ENCODE data around the gene SPATA2L. TPM values are rescaled to one million over a fixed set of nuclear protein-coding genes. Genes with fewer than 3 reads are reported as not detected.

The SPATA2L gene
- total and polyA plus RNA-seq, 2 of the 13 experiments (the other 11 are each of a cell fraction or from before 2014, with no cell fraction given), result 9.1 to 20.7 TPM

DNA sequence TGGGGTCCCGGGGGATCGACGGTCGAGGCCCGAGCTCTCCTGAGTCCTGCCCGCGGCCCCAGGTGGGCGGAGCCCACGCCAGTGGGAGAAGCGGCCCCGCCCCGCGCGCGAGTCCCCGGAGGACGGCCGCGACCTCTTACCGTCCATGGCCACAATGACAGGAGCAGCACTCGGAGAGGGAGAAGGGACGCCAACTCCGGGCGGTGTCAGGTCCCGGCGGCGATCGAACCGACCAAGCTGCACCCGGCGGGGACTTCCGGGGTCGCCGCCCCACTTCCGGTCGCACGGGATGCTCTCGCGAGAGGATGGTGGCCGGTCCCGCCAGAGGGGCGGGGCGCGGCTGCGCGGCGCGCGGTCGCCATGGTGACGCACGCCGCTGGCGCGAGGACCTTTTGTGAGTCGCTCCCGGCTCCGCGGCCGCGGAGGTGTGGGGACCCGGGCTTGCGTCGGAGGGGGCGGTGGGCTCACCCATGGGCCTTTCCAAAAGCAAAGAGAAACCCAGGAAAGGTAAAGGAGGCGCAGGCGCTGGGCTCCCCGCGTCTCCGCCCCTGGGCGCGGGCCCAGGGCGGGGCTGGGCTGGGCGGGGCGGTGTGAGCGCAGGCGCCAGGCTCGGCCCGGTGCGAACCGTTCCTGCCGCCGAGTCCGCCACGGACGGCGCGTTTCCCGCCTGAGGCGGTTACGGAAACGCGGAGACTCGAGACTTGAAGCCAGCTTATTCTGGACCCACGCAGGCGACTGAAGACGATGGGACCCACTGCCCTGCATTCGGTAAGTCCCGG lies 43.9 kb downstream of the SPATA2L start, which contains the start of the genes CHMP1A and SPATA33 (continued):
- TF ChIP-seq, protein P1, sequence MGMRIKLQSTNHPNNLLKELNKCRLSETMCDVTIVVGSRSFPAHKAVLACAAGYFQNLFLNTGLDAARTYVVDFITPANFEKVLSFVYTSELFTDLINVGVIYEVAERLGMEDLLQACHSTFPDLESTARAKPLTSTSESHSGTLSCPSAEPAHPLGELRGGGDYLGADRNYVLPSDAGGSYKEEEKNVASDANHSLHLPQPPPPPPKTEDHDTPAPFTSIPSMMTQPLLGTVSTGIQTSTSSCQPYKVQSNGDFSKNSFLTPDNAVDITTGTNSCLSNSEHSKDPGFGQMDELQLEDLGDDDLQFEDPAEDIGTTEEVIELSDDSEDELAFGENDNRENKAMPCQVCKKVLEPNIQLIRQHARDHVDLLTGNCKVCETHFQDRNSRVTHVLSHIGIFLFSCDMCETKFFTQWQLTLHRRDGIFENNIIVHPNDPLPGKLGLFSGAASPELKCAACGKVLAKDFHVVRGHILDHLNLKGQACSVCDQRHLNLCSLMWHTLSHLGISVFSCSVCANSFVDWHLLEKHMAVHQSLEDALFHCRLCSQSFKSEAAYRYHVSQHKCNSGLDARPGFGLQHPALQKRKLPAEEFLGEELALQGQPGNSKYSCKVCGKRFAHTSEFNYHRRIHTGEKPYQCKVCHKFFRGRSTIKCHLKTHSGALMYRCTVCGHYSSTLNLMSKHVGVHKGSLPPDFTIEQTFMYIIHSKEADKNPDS (CRISPR knock-in tag; IDR thresholded peaks at IDR 0.05), result peak; percentile 73; the same call in 1 of the 2 replicates
- TF ChIP-seq ZBTB1 (CRISPR knock-in tag; IDR thresholded peaks at IDR 0.05; ENCODE audit: borderline replicate concordance), result no peak
- no peak for TF ChIP-seq ATM (IDR thresholded peaks at IDR 0.05; ENCODE audit: borderline replicate concordance)
- peak; percentile 77 for TF ChIP-seq SP4 (CRISPR knock-in tag; IDR thresholded peaks at IDR 0.05)
- TF ChIP-seq IRF2 (CRISPR knock-in tag; IDR thresholded peaks at IDR 0.05), result peak; percentile 80
- no peak; the same call in none of the 2 replicates for TF ChIP-seq LBX2 (CRISPR knock-in tag; IDR thresholded peaks at IDR 0.05; ENCODE audit: borderline replicate concordance)
- TF ChIP-seq ZNF589 (CRISPR knock-in tag; conservative IDR thresholded peaks at IDR 0.05), result peak; percentile 82; the same call in 1 of the 2 replicates
- peak; percentile 84; the same call in 1 of the 2 replicates for TF ChIP-seq FOXC1 (CRISPR knock-in tag; IDR thresholded peaks at IDR 0.05; ENCODE audit: borderline replicate concordance)
- no peak for TF ChIP-seq DNMT3B (CRISPR knock-in tag; conservative IDR thresholded peaks at IDR 0.05)
- TF ChIP-seq ZNF432 (CRISPR knock-in tag; IDR thresholded peaks at IDR 0.05; ENCODE audit: borderline replicate concordance), result no peak
- peak; percentile 85; the same call in 1 of the 2 replicates for TF ChIP-seq SIN3A (IDR thresholded peaks at IDR 0.05; ENCODE audit: borderline replicate concordance, low read depth, low read length)
- no peak; the same call in 1 of the 2 replicates for TF ChIP-seq ZNF746 (CRISPR knock-in tag; IDR thresholded peaks at IDR 0.05)
- peak; percentile 12; the same call in 1 of the 2 replicates for TF ChIP-seq ZNF777 (CRISPR knock-in tag; IDR thresholded peaks at IDR 0.05)
- TF ChIP-seq TBX2 (CRISPR knock-in tag; IDR thresholded peaks at IDR 0.05; ENCODE audit: borderline replicate concordance), result peak; percentile 52; the same call in 1 of the 2 replicates
- TF ChIP-seq, protein P2, sequence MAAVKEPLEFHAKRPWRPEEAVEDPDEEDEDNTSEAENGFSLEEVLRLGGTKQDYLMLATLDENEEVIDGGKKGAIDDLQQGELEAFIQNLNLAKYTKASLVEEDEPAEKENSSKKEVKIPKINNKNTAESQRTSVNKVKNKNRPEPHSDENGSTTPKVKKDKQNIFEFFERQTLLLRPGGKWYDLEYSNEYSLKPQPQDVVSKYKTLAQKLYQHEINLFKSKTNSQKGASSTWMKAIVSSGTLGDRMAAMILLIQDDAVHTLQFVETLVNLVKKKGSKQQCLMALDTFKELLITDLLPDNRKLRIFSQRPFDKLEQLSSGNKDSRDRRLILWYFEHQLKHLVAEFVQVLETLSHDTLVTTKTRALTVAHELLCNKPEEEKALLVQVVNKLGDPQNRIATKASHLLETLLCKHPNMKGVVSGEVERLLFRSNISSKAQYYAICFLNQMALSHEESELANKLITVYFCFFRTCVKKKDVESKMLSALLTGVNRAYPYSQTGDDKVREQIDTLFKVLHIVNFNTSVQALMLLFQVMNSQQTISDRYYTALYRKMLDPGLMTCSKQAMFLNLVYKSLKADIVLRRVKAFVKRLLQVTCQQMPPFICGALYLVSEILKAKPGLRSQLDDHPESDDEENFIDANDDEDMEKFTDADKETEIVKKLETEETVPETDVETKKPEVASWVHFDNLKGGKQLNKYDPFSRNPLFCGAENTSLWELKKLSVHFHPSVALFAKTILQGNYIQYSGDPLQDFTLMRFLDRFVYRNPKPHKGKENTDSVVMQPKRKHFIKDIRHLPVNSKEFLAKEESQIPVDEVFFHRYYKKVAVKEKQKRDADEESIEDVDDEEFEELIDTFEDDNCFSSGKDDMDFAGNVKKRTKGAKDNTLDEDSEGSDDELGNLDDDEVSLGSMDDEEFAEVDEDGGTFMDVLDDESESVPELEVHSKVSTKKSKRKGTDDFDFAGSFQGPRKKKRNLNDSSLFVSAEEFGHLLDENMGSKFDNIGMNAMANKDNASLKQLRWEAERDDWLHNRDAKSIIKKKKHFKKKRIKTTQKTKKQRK (IDR thresholded peaks at IDR 0.05; ENCODE audit: low read length), result no peak
- TF ChIP-seq RBFOX2 (IDR thresholded peaks at IDR 0.05; ENCODE audit: low read depth, low read length), result peak; percentile 95
- 0 out of 2 replicates have a peak, but pooled peaks have one; percentile 49 for TF ChIP-seq NKX3-1 (CRISPR knock-in tag; IDR thresholded peaks at IDR 0.05)
- TF ChIP-seq HBP1 (CRISPR knock-in tag; IDR thresholded peaks at IDR 0.05; ENCODE audit: low read depth), result no peak; the same call in 1 of the 2 replicates
- peak; percentile 78; the same call in 1 of the 2 replicates for TF ChIP-seq ZNF256 (CRISPR knock-in tag; conservative IDR thresholded peaks at IDR 0.05)
- peak; percentile 84 for TF ChIP-seq ZNF563 (CRISPR knock-in tag; IDR thresholded peaks at IDR 0.05)
- TF ChIP-seq ZNF788 (CRISPR knock-in tag; IDR thresholded peaks at IDR 0.05; ENCODE audit: borderline replicate concordance), result peak; percentile 50; the same call in 1 of the 2 replicates
- TF ChIP-seq NPAS2 (CRISPR knock-in tag; IDR thresholded peaks at IDR 0.05; ENCODE audit: borderline replicate concordance), result no peak
